ENCODE data around the gene CALY.

Gene CALY

GRCh38 chr10:133275684-133276092 lies 61.0 kb downstream of the CALY start:
- H3K4me3 ChIP-seq (ENCODE audit: low read depth in 1 of 5, low read length in 5 of 5) = peak overlapping the region in 2 of 5 donors; percentile 41 to 46
- no peak overlapping the region for H3K27ac ChIP-seq (ENCODE audit: low read depth, low read length)
- no peak overlapping the region for H3K9ac ChIP-seq (ENCODE audit: low read length in 5 of 5)

GRCh38 chr10:133274751-133275683 lies 61.7 kb downstream of the CALY start:
- Histone ChIP-seq H3K27me3 (ENCODE audit: control insufficient read depth in 5 of 5, insufficient read depth in 4 of 5, low read length in 5 of 5) (peaks cover 12 to 33% (median 26%) of the 10 kb centered on the region in 5 donors), H3K9ac (ENCODE audit: low read length in 5 of 5) (no peak overlapping the region), H3K9me3 (ENCODE audit: control insufficient read depth in 5 of 5, low read length in 5 of 5) (no peaks in the 10 kb centered on the region), H3K36me3 (ENCODE audit: control insufficient read depth in 5 of 5, insufficient read depth in 5 of 5, low read length in 5 of 5) (peaks cover 0 to 27% (median 17%) of the 10 kb centered on the region in 5 donors), H3K4me1 (ENCODE audit: control insufficient read depth in 5 of 5, insufficient read depth in 5 of 5, low read length in 5 of 5) (peaks cover 0 to 34% (median 11%) of the 10 kb centered on the region in 5 donors), H3K27ac (ENCODE audit: low read depth, low read length) (no peak overlapping the region), H3K4me3 (ENCODE audit: low read depth in 1 of 5, low read length in 5 of 5) (peak overlapping the region in 2 of 5 donors; percentile 41 to 46)

More at GRCh38 chr10:133275684-133276092, 61.0 kb downstream of the CALY start:
- Histone ChIP-seq H3K36me3 (ENCODE audit: control insufficient read depth in 5 of 5, insufficient read depth in 5 of 5, low read length in 5 of 5) (peaks cover 0 to 28% (median 22%) of the 10 kb centered on the region in 5 donors), H3K9me3 (ENCODE audit: control insufficient read depth in 5 of 5, low read length in 5 of 5) (no peaks in the 10 kb centered on the region), H3K27me3 (ENCODE audit: control insufficient read depth in 5 of 5, insufficient read depth in 4 of 5, low read length in 5 of 5) (peaks cover 12 to 33% (median 26%) of the 10 kb centered on the region in 5 donors), H3K4me1 (ENCODE audit: control insufficient read depth in 5 of 5, insufficient read depth in 5 of 5, low read length in 5 of 5) (peaks cover 0 to 34% (median 11%) of the 10 kb centered on the region in 5 donors)
